CD8-positive, alpha-beta memory T cell (primary cell): Measurements from ENCODE around the gene TRIM22. TPM values are rescaled to one million over a fixed set of nuclear protein-coding genes. Genes with fewer than 3 reads are reported as not detected.

ENCODE experiments used
- CTCF ChIA-PET: fragments of 350-600 bp; sonication (Branson Sonifier 250); formaldehyde crosslinking; loops from one replicate; lab custom pipeline; 2021; ENCODE audit warnings: antibody characterized with exemption; lab: Charles Lee
- POLR2A ChIA-PET: fragments of 350-600 bp; sonication (Branson Sonifier 250); formaldehyde crosslinking; loops from one replicate; lab custom pipeline; 2021; ENCODE audit warnings: antibody characterized with exemption; lab: Charles Lee
- DNase-seq, 5 donors: peaks; one replicate each; pipeline versions ENCODE4 v3.0.0 to v3.0.0-alpha.2; 2020 to 2022; ENCODE audit warnings: mixed read lengths in 1 of 5
- H3K27ac ChIP-seq: one replicate; pipeline ENCODE4 v1.7.0; 2013; ENCODE audit warnings: low read depth, mild to moderate bottlenecking, low read length, moderate library complexity
- H3K27me3 ChIP-seq: 2 replicates; pipeline ENCODE4 v1.7.0; 2013; ENCODE audit warnings: low read length, mild to moderate bottlenecking; ENCODE audit not compliant: insufficient read depth, poor library complexity, severe bottlenecking
- H3K36me3 ChIP-seq: 2 replicates; pipeline ENCODE4 v1.7.0; 2013; ENCODE audit warnings: mild to moderate bottlenecking, low read length, moderate library complexity; ENCODE audit not compliant: insufficient read depth
- H3K4me1 ChIP-seq: 2 replicates; pipeline ENCODE4 v1.7.0; 2013; ENCODE audit warnings: mild to moderate bottlenecking, low read length, moderate library complexity; ENCODE audit not compliant: insufficient read depth
- H3K4me3 ChIP-seq: 2 replicates; pipeline ENCODE4 v1.7.0; 2013; ENCODE audit warnings: mild to moderate bottlenecking, low read length
- H3K9me3 ChIP-seq: 2 replicates; pipeline ENCODE4 v1.7.0; 2013; ENCODE audit warnings: mild to moderate bottlenecking, low read length
- H3K27ac Mint-ChIP-seq, 8 donors: one replicate each; pipeline ENCODE4 v1.8.0; 2020 to 2021; ENCODE audit warnings: mixed read lengths in 8 of 8, mild to moderate bottlenecking in 6 of 8, inconsistent platforms in 3 of 8, moderate library complexity in 3 of 8
- H3K27me3 Mint-ChIP-seq, 2 donors: one replicate each; pipeline ENCODE4 v1.8.0; 2020 to 2021; ENCODE audit warnings: mixed read lengths in 2 of 2, mild to moderate bottlenecking in 1 of 2, moderate library complexity in 1 of 2
- H3K36me3 Mint-ChIP-seq, 3 donors: one replicate each; pipeline ENCODE4 v1.8.0; 2020 to 2021; ENCODE audit warnings: mixed read lengths in 3 of 3, inconsistent platforms in 1 of 3, mild to moderate bottlenecking in 1 of 3
- H3K4me1 Mint-ChIP-seq, 3 donors: one replicate each; pipeline ENCODE4 v1.8.0; 2020 to 2021; ENCODE audit warnings: mixed read lengths in 3 of 3, inconsistent platforms in 1 of 3, mild to moderate bottlenecking in 1 of 3
- H3K4me3 Mint-ChIP-seq, 7 donors: one replicate each; pipeline ENCODE4 v1.8.0; 2020 to 2021; ENCODE audit warnings: mixed read lengths in 7 of 7, mild to moderate bottlenecking in 6 of 7, moderate library complexity in 4 of 7, inconsistent platforms in 2 of 7
- H3K9me3 Mint-ChIP-seq, 5 donors: one replicate each; pipeline ENCODE4 v1.8.0; 2020 to 2022; ENCODE audit warnings: mixed read lengths in 5 of 5, mild to moderate bottlenecking in 3 of 5, moderate library complexity in 2 of 5, inconsistent platforms in 1 of 5
- polyA plus RNA-seq: library from polyadenylated mRNA; unstranded; fragments of 300-500 nt; fragmentation: Illumina TruSeq; gene quantifications from one replicate; pipeline ENCODE4 v1.2.3, GENCODE V29; 2021
- total RNA-seq, 2 experiments: library from RNA; stranded (reverse); gene quantifications; one replicate each; pipeline ENCODE4 v1.2.3, GENCODE V29; 2021

The TRIM22 gene
- total and polyA plus RNA-seq, 3 experiments from 2014 or later: 105 to 163 (median 105) TPM

DNA sequence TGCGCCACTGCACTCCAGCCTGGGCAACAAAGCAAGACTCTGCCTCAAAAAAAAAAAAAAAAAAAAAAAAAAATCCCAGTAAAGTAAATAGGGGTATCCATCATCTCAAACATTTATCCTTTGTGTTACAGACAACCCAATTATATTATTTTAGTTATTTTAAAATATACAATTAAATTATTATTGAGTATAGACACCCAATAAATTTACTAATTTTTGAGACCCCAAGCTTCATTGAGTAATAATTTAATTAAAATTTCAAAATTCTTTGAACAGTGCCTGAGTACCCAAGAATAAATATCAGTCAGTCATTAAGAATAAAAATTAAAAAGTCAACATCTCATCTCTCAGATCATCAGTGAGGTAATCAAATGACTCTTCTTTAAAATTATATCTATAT is 64.4 kb downstream of the TRIM22 start, which contains the start of gene OR52N4:
OR52N4 (plus strand) TSS at position 301 of the 400 bp plus-strand sequence. CDS start 498 bp downstream, outside the sequence.
- Mint-ChIP-seq H3K4me3 (no peak within 1 kb of the TSS), H3K36me3 (peaks cover 0 to 3% (median 0%) of the 10 kb centered on the region in 3 donors), H3K27me3 (peaks cover 0 to 5% of the 10 kb centered on the region in 2 donors), H3K4me1 (no peaks in the 10 kb centered on the region), H3K27ac (no peak within 1 kb of the TSS), H3K9me3 (no peaks in the 10 kb centered on the region)
- H3K9me3 ChIP-seq: no peaks in the 10 kb centered on the region
- H3K27me3 ChIP-seq: no peaks in the 10 kb centered on the region
- H3K27ac ChIP-seq: no peak within 1 kb of the TSS
- DNase-seq: no peak
- H3K36me3 ChIP-seq: no peaks in the 10 kb centered on the region
- ChIA-PET POLR2A (no interaction called here), CTCF (no interaction called here)
- no peaks in the 10 kb centered on the region for H3K4me1 ChIP-seq
- no peak within 1 kb of the TSS for H3K4me3 ChIP-seq

Other genes starting within 250 kb of the TRIM22 start
- not detected for gene OR51I1, start 248.3 kb upstream of the TRIM22 start, total RNA-seq
- not detected for gene OR51I1, start 248.3 kb upstream of the TRIM22 start, polyA plus RNA-seq
- not detected for gene OR51I2, start 240.5 kb upstream of the TRIM22 start, total RNA-seq
- not detected for gene OR51I2, start 240.5 kb upstream of the TRIM22 start, polyA plus RNA-seq
- gene OR52D1, start 201.1 kb upstream of the TRIM22 start, total RNA-seq: not detected
- gene OR52D1, start 201.1 kb upstream of the TRIM22 start, polyA plus RNA-seq: not detected
- not detected for gene UBQLN3, start 179.8 kb upstream of the TRIM22 start, total RNA-seq
- gene UBQLN3, start 179.8 kb upstream of the TRIM22 start, polyA plus RNA-seq: not detected
- not detected for gene UBQLNL, start 173.1 kb upstream of the TRIM22 start, total RNA-seq
- gene UBQLNL, start 173.1 kb upstream of the TRIM22 start, polyA plus RNA-seq: not detected
- not detected for gene OR52H1, start 141.2 kb upstream of the TRIM22 start, total RNA-seq
- gene OR52H1, start 141.2 kb upstream of the TRIM22 start, polyA plus RNA-seq: not detected
- gene OR52B6, start 108.9 kb upstream of the TRIM22 start, total RNA-seq: not detected
- not detected for gene OR52B6, start 108.9 kb upstream of the TRIM22 start, polyA plus RNA-seq
- gene TRIM6, start 93.2 kb upstream of the TRIM22 start, total RNA-seq: under 1 TPM in 1 of 2 experiments, not detected in 1; 0.20 TPM
- gene TRIM6, start 93.2 kb upstream of the TRIM22 start, polyA plus RNA-seq: not detected
- gene TRIM34, start 64.8 kb upstream of the TRIM22 start, total RNA-seq: 1 to 10 TPM; 3.1 to 4.1 TPM
- gene TRIM34, start 64.8 kb upstream of the TRIM22 start, polyA plus RNA-seq: 13.5 TPM
- gene TRIM5, start 4.7 kb upstream of the TRIM22 start, total RNA-seq: 10 to 100 TPM in 1 of 2 experiments, 1 to 10 TPM in 1; 8.2 to 10.6 TPM
- 9.8 TPM for gene TRIM5, start 4.7 kb upstream of the TRIM22 start, polyA plus RNA-seq
- gene OR56B1, start 46.7 kb downstream of the TRIM22 start, total RNA-seq: not detected
- not detected for gene OR56B1, start 46.7 kb downstream of the TRIM22 start, polyA plus RNA-seq
- under 1 TPM; 0.22 to 0.48 TPM for gene OR52N4, start 64.5 kb downstream of the TRIM22 start, total RNA-seq
- 0.71 TPM for gene OR52N4, start 64.5 kb downstream of the TRIM22 start, polyA plus RNA-seq
- not detected for gene OR52N5, start 93.6 kb downstream of the TRIM22 start, total RNA-seq
- not detected for gene OR52N5, start 93.6 kb downstream of the TRIM22 start, polyA plus RNA-seq
- gene OR52N1, start 101.5 kb downstream of the TRIM22 start, total RNA-seq: not detected
- not detected for gene OR52N1, start 101.5 kb downstream of the TRIM22 start, polyA plus RNA-seq
- not detected for gene OR52N2, start 119.1 kb downstream of the TRIM22 start, total RNA-seq
- not detected for gene OR52N2, start 119.1 kb downstream of the TRIM22 start, polyA plus RNA-seq
- not detected for gene OR52E6, start 152.1 kb downstream of the TRIM22 start, total RNA-seq
- gene OR52E6, start 152.1 kb downstream of the TRIM22 start, polyA plus RNA-seq: not detected
- not detected for gene OR52E8, start 167.9 kb downstream of the TRIM22 start, total RNA-seq
- gene OR52E8, start 167.9 kb downstream of the TRIM22 start, polyA plus RNA-seq: not detected
- gene OR52E4, start 190.8 kb downstream of the TRIM22 start, total RNA-seq: not detected
- not detected for gene OR52E4, start 190.8 kb downstream of the TRIM22 start, polyA plus RNA-seq
- gene OR52E5, start 203.4 kb downstream of the TRIM22 start, total RNA-seq: not detected
- gene OR52E5, start 203.4 kb downstream of the TRIM22 start, polyA plus RNA-seq: not detected